HUES6 (cell line): ENCODE results near the gene ARRB1.
"Not testable (repeated sequence)": the region's sequence is repeated elsewhere in the genome, so short reads cannot be mapped to it uniquely, and the experiment has no call there.

ENCODE experiments used
- H3K27ac ChIP-seq: 2 replicates; pipeline ENCODE4 v1.7.0; 2013; ENCODE audit warnings: low read depth, mild to moderate bottlenecking, low read length, inconsistent platforms
- H3K27me3 ChIP-seq: 2 replicates; pipeline ENCODE4 v1.6.1; 2013; ENCODE audit warnings: low read length; ENCODE audit not compliant: control insufficient read depth, insufficient read depth
- H3K36me3 ChIP-seq: 2 replicates; pipeline ENCODE4 v1.6.1; 2013; ENCODE audit warnings: low read length; ENCODE audit not compliant: control insufficient read depth, insufficient read depth
- H3K4me1 ChIP-seq: 2 replicates; pipeline ENCODE4 v1.6.1; 2013; ENCODE audit warnings: low read length; ENCODE audit not compliant: control insufficient read depth, insufficient read depth
- H3K4me3 ChIP-seq: 2 replicates; pipeline ENCODE4 v1.5.1; 2013; ENCODE audit warnings: low read depth, low read length
- H3K9ac ChIP-seq: one replicate; pipeline ENCODE4 v1.6.1; 2013; ENCODE audit warnings: mild to moderate bottlenecking, low read length
- H3K9me3 ChIP-seq: 2 replicates; pipeline ENCODE4 v1.6.1; 2013; ENCODE audit warnings: low read depth, low read length; ENCODE audit not compliant: control insufficient read depth, insufficient read depth

ARRB1 gene

DNA sequence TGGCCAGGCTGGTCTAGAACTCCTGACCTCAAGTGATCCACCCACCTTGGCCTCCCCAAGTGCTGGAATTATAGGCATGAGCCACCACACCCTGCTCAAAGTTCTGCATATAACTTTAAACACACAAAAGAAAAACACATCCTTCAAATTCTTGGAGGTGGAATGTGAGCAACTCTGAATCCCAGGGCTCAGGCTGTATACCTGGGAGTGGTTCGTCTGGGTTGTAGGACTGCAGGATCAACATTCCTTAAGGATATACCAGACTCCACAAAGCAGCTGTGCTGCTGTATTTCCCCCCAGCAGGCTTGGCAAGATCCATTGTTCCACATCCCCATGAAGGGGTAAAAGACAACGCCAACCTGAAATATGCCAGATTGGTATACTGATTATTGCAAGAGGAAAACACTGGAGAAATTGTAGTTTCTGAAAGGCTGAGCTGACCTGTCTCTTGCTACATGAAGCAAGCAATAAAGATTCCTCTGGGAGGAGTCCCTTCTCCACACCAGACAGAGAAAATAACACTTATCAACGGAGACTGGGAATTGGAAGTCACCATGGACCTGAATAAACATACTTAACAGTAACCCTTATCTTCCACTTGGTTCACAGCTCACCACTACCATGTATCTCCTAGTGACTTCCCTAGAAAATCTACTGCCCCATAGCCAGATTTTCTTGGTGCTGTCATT, 35.6 kb upstream of the ARRB1 start:
- Histone ChIP-seq H3K27me3 (no peaks in the 10 kb centered on the region), H3K9me3 (no peaks in the 10 kb centered on the region), H3K36me3 (no peaks in the 10 kb centered on the region), H3K4me3 (no peak overlapping the region), H3K4me1 (peaks cover 22% of the 10 kb centered on the region; the same call in 1 of the 2 replicates), H3K9ac (peak overlapping the region; percentile 55), H3K27ac (peak overlapping the region; percentile 67; the same call in 1 of the 2 replicates)

- Histone ChIP-seq H3K27ac (no peak overlapping the region), H3K4me3 (no peak overlapping the region)
These were observed 33.1 kb upstream of the ARRB1 start for GRCh38 chr11:75384438-75385080.

GRCh38 chr11:75383246-75383645, 31.8 kb upstream of the ARRB1 start:
- Histone ChIP-seq H3K27me3 (no peaks in the 10 kb centered on the region), H3K4me1 (peaks cover 14% of the 10 kb centered on the region; the same call in 1 of the 2 replicates), H3K4me3 (no peak overlapping the region), H3K9me3 (no peaks in the 10 kb centered on the region), H3K9ac (no peak overlapping the region), H3K36me3 (no peaks in the 10 kb centered on the region), H3K27ac (no peak overlapping the region; the same call in 1 of the 2 replicates)

More at GRCh38 chr11:75384438-75385080, 33.1 kb upstream of the ARRB1 start:
- H3K4me1 ChIP-seq = peaks cover 22% of the 10 kb centered on the region; the same call in 1 of the 2 replicates
- no peak overlapping the region for H3K9ac ChIP-seq
- H3K9me3 ChIP-seq = no peaks in the 10 kb centered on the region
- H3K36me3 ChIP-seq = no peaks in the 10 kb centered on the region
- no peaks in the 10 kb centered on the region for H3K27me3 ChIP-seq

- peaks cover 3% of the 10 kb centered on the region; the same call in 1 of the 2 replicates for H3K4me1 ChIP-seq
- H3K9me3 ChIP-seq = no peaks in the 10 kb centered on the region
- H3K27ac ChIP-seq = no peak overlapping the region
- H3K36me3 ChIP-seq = no peaks in the 10 kb centered on the region
- H3K4me3 ChIP-seq = no peak overlapping the region
- no peaks in the 10 kb centered on the region for H3K27me3 ChIP-seq
- H3K9ac ChIP-seq = no peak overlapping the region
These were observed 29.4 kb upstream of the ARRB1 start for GRCh38 chr11:75380716-75381420.

GRCh38 chr11:75380245-75380644, 28.8 kb upstream of the ARRB1 start:
- Histone ChIP-seq H3K27me3 (no peaks in the 10 kb centered on the region), H3K4me3 (no peak overlapping the region), H3K4me1 (peaks cover 3% of the 10 kb centered on the region; the same call in 1 of the 2 replicates), H3K27ac (no peak overlapping the region), H3K9ac (no peak overlapping the region), H3K36me3 (no peaks in the 10 kb centered on the region), H3K9me3 (no peaks in the 10 kb centered on the region)

DNA sequence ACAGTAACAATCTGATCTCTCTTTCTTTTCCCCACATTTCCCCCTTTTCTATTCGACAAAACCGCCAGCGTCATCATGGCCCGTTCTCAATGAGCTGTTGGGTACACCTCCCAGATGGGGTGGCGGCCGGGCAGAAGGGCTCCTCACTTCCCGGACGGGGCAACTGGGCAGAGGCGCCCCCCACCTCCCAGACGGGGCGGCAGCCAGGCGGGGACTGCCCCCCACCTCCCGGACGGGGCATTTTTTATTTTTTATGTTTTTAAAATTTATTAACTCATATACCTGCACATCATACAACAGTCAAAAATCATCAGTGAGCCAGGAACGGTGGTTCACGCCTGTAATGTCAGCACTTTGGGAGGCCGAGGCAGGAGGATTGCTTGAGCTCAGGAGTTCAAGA, 27.3 kb upstream of the ARRB1 start:
- H3K36me3 ChIP-seq, H3K27me3 ChIP-seq, H3K27ac ChIP-seq, H3K4me1 ChIP-seq, H3K9ac ChIP-seq, H3K4me3 ChIP-seq, H3K9me3 ChIP-seq: not testable (repeated sequence)

DNA sequence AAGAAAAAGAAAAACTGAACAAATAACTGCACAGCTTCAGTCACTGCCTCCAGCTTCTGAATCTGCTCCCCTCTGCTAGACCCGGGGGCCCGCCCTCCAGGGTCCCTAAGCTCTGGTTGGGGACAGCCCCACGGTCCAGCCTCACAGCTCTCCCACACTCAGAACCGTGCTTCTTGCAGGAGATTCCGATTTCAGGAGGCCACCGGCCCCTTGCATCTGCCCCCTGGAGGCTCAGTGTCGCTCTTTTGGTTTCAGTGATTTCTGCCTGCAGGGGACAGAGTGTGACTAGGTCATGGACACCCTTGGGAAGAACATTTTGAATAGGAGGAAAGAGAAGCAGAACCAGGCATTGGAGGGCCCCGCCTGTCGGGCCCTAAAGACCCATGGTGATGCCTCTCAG, 24.7 kb upstream of the ARRB1 start:
- H3K9ac ChIP-seq = no peak overlapping the region

GRCh38 chr11:75375626-75376025, 24.2 kb upstream of the ARRB1 start:
- Histone ChIP-seq H3K27me3 (no peaks in the 10 kb centered on the region), H3K9ac (no peak overlapping the region), H3K9me3 (no peaks in the 10 kb centered on the region), H3K4me3 (no peak overlapping the region), H3K36me3 (no peaks in the 10 kb centered on the region), H3K27ac (no peak overlapping the region), H3K4me1 (no peaks in the 10 kb centered on the region; the same call in 1 of the 2 replicates)

More for the DNA sequence above, 24.7 kb upstream of the ARRB1 start:
- Histone ChIP-seq H3K27me3 (no peaks in the 10 kb centered on the region), H3K27ac (no peak overlapping the region), H3K4me1 (no peaks in the 10 kb centered on the region; the same call in 1 of the 2 replicates), H3K4me3 (no peak overlapping the region), H3K9me3 (no peaks in the 10 kb centered on the region), H3K36me3 (no peaks in the 10 kb centered on the region)

GRCh38 chr11:75374646-75375045, 23.2 kb upstream of the ARRB1 start:
- no peaks in the 10 kb centered on the region; the same call in 1 of the 2 replicates for H3K4me1 ChIP-seq
- no peak overlapping the region for H3K9ac ChIP-seq
- no peak overlapping the region for H3K27ac ChIP-seq
- no peak overlapping the region for H3K4me3 ChIP-seq
- H3K27me3 ChIP-seq = no peaks in the 10 kb centered on the region
- H3K9me3 ChIP-seq = no peaks in the 10 kb centered on the region
- no peaks in the 10 kb centered on the region for H3K36me3 ChIP-seq

DNA sequence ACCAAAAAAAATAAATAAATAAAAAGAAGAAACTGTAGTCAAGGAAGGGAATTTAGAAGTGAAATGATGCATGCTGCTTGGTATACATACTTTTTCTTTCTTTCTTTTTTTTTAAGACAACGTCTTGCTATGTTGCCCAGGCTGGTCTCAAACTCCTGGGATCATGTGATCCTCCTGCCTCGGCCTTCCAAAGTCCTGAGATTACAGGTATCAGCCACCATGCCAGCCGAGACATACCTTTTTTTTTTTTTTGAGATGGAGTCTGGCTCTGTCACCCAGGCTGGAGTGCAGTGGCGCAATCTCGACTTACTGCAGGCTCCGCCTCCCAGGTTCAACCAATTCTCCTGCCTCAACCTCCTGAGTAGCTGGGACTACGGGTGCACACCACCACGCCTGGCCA, 21.7 kb upstream of the ARRB1 start:
- Histone ChIP-seq H3K27ac (no peak overlapping the region), H3K9me3 (no peaks in the 10 kb centered on the region), H3K4me3 (no peak overlapping the region), H3K4me1 (no peaks in the 10 kb centered on the region; the same call in 1 of the 2 replicates), H3K9ac (no peak overlapping the region), H3K36me3 (no peaks in the 10 kb centered on the region), H3K27me3 (no peaks in the 10 kb centered on the region)
